HG02973 (cell line): ENCODE results near the gene BMP2K.
A peak's percentile ranks its signal among the peaks of the same experiment; 100 is the strongest.

Source experiments
- ATAC-seq: cut with Tn5 transposase; IDR thresholded peaks from one replicate; pipeline ENCODE4 v1.9.1; 2021; ENCODE audit warnings: moderate library complexity; ENCODE audit not compliant: unreplicated experiment

Gene BMP2K

DNA sequence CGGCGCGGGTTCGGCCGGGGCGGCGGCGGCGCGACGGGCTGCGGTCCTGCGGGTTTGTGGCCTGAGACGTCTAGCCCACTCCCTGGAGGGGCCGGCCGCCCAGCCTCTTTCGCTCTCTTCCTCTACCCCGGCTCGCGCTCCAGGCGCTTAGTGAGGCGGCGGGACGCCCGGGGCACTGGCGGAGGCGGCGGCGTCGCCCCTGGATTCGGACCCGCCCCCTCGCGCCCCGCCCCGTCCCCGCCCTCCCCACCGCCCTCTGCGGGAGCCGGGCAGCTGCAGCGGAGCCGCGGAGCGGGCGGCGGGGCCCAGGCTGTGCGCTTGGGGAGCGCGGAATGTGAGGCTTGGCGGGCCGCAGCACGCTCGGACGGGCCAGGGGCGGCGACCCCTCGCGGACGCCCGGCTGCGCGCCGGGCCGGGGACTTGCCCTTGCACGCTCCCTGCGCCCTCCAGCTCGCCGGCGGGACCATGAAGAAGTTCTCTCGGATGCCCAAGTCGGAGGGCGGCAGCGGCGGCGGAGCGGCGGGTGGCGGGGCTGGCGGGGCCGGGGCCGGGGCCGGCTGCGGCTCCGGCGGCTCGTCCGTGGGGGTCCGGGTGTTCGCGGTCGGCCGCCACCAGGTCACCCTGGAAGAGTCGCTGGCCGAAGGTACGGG is at the start of gene BMP2K:
TSS of gene BMP2K (plus strand) at position 272 of the 650 bp plus-strand sequence. CDS start at position 466, 194 bp downstream.
- ATAC-seq = peak; percentile 57

DNA sequence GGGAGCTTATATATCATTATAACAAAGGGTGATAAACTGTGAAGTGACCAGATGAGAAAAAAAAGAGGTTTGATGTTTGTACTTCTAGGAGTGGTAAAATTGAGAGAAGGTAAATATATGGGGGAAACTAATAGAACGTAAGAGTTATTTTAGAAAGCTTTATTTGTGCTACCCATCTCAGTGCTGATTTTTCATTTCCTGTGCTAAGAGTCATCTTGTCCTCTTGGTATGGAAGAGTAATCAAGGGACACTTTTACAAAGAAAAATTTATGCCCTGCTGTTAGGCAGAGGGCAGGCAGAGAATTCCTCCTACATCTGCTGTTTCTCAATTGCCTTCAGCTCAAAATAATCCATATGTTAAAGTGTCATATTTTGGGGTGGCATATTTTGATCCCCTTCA is 49.6 kb upstream of the BMP2K start:
- ATAC-seq = no peak

DNA sequence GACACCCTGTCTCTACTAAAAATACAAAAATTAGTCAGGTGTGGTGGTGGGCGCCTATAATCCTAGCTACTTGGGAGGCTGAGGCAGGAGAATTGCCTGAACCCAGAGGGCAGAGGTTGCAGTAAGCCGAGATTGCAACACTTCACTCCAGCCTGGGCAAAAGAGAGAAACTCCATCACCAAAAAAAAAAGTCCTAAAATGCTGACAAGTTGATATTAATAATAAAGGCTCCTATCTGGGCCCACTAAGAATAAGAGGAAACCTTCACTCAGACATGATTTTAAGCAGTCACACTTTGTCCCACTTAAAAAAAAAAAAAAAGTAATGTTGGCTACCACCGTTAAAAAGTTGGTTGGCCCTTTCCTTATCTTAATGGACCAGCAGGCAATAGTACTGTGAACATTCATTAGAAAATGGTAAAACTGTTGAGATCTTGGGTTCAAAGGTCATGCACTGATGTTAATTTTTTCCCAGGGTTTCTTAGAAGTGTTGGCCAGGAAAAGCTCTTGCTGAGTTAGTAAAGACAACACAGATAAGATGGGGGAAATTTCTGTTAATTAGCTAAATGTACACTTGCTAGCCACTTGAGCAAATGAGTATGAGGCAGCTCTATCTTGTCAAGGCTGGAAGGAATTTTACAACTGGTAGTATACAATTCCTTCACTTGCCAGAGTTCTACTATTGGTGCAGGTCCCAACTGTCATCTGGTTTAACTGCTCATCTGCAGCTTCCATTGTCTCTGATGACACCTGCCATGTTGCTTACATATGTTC is 43.6 kb upstream of the BMP2K start:
- no peak for ATAC-seq

DNA sequence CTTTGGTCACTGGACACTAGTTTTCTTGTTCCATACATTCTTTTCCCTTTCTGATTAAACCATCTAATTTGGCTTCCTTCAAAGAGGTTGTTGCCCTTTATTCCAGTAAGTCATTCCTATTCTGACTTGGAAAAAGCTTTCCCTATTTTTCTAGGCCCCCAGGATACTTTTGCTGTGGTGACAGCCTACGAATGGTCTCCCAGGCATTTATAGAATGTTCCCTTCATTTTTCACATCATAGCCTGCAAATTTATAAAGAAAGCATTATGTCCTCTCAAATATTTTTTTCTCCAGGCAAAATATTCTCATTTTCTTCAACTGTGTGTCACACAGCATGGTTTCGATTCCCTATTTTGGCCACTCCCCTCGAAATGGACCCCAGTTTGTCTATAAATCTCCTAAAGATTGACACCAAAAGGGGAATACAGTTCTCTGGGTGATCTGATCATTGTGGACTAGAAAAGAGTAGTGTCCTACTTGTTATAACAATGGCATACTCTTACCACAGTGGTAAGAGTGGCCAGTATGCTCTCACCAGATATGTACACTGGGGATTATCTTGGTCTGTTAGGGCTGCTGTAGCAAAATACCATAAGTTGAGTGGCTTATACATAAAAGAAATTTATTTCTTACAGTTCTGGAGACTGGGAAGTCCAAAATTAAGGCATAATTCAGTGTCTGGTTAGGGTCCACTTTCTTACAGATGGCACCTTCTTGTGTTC is 41.5 kb upstream of the BMP2K start:
- no peak for ATAC-seq

DNA sequence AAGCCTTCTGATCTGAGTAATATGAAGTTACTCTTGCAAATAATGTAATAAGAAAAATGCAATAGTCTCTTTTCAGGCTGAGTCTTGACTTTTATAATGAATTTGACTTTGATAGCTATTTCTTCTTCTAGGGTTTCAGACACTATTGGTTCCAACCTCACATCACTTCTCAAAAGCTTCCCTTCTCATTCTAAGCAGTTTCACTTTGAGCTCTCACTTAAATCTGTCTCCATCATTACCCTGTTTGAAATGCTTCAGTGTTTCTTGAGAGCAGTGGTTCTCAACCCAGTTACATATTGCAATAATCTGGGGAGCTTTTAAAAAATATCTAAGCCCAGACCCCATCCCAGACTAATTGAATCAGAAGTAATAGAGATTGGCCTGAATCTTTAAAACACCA is 40.5 kb upstream of the BMP2K start:
- ATAC-seq = peak; percentile 60

DNA sequence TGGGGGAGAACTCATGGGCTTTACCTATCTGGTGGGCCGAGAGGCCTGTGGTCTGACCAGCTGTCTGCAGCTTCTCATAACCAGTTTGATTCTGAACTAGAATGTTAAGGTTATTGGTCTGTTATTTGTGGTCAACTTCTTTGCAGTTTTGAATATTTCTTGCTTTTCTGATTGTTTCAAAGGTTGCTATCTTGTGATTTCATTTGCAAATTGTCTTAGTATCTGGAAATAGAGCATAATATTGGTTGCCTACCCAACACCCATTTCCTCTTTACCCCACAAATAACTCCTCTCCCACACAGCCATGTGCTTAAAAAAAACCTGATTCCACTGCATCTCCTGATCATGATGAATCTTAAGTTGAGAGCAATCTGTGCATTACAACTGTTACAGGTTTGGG is 39.1 kb upstream of the BMP2K start:
- ATAC-seq = peak; percentile 56

DNA sequence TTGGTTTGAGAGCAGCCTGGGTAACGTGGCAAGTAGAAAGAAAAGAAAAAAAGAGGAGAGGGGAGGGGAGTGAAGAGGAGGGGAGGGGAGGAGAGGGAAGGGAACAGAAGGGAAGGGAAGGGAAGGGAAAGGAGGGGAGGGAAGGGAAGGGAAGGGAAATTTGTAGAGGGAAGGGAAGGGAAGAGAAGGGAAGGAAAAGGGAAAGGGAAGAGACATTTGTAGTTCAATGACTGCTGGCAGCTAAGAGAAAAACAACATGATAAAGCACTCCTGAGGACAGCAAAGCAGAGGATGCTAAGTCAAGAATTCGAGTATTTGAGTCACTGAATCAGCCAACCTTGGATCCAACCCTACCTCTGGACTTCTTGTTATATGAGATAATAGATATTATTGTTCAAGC is 38.2 kb upstream of the BMP2K start:
- ATAC-seq = no peak

DNA sequence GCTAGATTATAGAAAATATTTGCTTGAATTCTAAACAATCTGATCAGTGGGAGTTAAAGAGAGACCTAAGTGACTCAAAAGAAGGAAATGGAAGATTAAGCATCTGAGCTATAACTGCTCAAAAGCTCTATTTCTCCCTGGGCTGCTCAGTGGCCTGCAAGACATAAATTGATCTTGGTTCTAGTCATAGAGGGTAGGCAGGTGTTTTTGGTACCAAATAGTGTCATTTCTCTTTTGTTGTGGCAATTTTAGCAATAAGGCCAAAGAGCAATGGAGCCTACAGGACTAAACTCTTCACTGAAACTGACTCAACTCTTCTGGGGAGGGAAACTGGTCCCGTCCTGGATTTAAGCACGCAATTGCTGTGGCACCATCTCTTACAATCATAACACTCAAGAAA is 33.9 kb upstream of the BMP2K start:
- peak; percentile 73 for ATAC-seq

DNA sequence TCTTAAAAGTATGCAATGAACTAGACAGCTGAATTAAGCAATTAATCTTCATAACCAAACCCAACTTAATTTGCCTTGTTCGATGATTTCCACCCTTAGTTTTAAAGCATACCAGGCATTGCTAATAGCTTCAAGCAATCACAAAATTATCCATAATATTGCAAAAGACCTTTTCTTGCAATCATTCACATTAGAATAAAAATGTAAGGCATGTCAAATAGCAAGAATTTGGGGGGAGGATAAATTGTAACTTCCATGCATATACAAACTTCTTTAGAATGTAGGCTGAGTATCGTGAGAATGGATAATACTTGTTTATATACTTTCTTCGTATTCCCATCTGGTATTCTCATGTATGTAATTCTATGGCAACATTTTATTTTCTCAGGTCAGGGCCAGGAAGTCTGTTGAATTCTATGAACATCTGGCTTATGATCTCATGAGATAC is 28.7 kb upstream of the BMP2K start:
- no peak for ATAC-seq

DNA sequence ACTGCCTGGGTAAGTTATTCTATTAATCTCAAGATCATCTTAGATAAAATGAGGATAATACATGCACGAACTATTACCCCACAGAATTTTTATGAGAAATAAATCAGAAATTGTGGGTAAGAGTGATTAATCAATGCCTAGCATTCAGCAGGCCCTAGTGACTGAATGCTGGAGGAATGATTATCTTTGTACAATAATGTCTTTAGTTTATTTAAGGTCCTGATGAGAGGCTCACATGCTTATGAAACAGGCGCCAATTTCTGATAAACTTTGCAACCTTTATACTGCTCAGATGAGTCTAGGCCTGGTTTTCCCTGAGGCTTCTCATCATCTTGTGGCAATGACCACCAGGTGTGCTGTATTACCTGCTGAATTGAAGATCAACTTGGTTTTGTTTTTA is 27.8 kb upstream of the BMP2K start:
- no peak for ATAC-seq

DNA sequence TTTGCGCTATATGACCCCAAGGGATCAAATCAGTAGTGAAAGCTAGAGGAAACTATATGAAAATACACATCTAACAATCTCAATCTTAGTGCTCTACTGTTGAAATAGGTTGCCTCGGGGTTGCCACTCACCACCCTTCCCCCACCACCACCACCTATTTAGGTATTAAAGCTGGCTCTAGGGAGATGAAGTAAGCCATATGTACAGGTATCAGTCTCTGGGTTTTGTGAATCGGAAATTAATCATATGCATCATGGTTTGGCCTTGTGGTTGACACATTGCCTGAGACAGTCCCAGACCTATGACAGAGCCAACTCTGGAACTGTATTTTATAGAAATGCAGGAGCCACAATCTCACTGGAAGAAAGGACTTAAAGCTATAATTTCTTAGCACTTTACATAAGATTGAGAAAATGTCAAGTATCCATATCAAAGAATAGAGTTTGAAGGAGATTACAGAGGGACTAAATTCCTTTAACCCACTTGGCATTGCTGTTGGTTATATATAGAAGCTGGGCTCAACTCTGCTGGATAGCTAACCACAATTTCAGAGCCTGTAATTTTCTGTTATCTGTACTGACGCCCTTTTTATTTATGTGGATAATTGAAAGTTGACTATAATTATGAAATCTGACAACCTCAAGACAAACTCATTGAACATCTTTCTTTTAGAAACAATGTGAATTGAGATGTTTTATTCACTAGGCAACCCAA is 26.7 kb upstream of the BMP2K start:
- ATAC-seq = peak; percentile 35

DNA sequence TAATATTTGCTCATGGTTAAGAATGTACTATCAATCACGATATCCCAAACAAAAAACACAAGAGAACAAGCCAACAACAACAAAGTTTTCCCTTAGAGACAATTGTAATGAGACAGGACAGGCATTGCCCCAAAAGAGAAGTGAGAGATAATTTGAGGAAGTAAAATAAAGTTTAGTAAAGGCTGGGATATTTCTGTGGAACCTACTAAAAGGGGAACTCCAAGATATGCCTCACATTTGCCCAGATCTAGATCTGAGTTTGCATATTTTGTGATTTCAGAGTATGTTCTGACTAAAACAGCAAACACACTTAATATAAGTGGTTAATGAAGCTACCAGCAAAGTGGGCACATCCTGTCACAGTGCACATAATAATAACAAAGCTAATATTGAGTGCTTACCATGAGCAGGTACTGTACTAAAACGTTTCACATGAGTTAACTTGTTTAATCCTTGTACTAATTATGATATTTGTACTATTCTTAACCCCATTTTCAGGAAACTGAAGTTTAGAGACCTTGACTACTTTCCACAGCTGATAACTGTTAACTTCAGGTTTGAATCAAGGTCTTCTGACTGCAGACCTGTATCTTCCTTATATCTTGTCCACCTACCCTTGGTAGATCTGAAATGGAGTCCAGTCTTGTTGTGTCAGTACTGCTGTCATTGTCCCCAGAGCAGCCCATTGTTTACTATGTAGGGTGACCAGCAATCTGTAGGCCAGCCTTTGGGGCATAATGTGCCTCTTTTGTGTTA is 26.0 kb upstream of the BMP2K start:
- peak; percentile 89 for ATAC-seq

DNA sequence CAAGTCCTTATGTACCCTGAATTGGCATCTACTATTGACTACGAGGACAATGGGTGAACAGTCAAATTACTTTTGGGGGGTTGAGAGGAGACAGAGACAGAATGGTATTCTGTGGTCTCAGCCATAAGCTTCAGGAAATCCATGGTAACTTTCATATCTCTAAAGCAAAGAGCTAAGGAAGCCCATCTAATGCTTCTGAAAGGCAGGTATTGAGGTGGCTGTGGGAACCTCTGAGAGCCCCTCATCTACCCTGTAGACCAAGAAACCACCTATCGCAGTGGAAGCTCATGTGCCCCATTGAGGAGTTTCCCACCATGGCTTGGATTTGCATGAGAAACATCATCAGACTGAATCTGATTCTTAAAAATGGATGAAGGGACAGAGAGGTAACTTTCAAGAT is 23.1 kb upstream of the BMP2K start:
- no peak for ATAC-seq

DNA sequence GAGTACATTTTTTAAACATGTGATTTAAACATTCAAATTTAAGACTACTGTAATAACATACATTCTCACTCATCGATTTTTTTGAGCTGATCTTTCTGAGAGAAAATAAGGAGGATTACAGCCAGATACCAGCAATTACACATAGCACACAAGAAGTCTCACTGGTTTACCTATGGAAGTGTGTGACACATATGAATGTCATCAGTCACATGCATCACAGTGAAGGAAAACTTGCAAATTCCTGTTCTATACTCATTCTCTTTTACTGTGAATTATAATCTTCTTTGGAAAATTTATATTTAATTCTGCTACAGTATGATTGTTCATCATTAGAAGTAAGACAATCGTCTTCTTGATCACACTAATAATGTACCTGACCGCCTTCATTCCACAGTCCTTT is 21.3 kb upstream of the BMP2K start:
- no peak for ATAC-seq

DNA sequence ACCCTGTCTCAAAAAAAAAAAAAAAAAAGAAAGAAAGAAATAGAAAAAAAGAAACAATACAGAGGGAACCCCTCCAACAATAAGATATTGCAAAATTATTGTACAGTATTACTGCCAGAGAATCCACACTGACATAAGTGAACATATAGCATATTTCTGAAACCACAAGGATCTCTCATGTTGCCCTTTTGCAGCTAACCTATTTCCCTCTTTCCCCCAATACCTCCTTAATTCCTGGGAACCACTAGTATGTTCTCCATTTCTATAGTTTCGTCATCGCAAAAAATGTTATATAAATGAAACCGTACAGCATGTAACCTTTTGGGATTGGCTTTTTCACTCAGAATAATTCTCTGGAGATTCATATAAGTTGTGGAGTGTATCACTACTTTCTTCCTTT is 20.0 kb upstream of the BMP2K start:
- no peak for ATAC-seq

DNA sequence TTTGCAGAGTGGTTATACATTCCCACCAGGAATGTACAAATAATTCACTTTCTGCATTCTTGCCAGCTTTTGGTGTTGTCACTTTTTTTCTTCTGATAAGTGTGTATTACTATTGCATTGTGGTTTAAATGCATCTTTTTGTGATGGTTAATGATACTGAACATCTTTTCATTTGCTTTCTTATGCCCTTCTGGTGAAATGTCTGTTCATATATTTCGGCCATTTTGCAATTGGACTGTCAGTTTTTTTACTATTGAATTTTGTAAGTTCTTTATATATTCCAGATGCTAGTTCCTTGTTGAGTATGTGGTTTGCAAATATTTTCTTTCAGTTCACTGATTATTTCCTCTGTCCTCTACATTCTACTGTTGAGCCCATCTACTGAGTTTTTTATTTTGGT is 19.4 kb upstream of the BMP2K start:
- no peak for ATAC-seq

DNA sequence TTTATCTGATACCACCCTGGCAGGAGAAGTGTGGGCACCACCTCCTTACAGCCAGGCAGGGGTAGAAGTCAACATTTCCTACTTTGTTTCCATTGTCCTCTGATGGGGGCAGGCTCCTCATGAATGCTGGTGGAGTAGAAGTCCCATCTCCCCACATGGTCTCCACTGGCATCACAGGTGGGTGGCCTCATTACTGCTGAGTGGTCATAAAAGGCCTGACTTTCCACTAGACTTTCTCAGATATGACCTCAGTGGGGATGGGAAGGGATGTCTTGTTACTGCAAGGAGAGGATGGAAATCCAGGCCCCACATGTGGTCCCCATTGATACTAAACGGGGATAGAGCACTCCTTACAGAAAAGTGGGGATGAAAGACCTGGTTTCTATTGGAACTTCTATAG is 18.6 kb upstream of the BMP2K start:
- ATAC-seq = no peak

DNA sequence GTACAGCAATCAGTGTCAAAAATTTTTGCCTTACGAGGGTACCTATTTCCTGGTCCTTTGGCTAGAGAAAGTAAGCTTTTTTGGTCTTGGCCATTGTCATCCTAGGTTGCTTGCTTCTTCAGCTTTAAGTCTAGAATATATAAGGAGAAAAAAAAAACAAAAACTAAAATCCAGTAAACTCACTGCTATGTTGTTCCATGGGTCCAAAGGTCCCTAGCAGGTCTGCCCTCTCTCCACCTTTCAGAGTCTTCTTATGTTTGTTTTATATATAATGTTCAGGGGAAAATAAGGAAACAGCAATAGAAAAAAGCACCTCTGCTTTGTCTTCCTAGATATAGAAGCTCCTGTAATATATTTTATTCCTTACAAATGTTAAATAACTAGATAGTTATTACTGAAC is 18.1 kb upstream of the BMP2K start:
- ATAC-seq = no peak

DNA sequence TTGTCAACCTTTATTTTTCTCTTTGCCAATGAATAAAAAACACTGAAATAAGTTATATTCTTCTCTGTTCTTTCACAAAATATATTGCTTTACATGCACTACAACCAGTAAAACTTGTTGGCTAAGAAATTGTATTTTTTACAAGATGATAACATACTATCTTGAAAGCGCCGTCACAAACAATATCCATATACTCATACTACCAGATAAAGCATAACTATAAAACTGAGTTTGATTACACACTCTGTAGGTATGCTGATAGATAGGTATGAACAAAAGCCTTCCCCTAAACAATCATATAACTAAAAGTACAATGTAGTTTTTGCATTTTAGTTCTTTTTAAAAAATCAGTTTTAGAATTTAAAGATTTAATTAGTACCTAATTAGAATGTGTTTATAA is 13.6 kb upstream of the BMP2K start:
- no peak for ATAC-seq

DNA sequence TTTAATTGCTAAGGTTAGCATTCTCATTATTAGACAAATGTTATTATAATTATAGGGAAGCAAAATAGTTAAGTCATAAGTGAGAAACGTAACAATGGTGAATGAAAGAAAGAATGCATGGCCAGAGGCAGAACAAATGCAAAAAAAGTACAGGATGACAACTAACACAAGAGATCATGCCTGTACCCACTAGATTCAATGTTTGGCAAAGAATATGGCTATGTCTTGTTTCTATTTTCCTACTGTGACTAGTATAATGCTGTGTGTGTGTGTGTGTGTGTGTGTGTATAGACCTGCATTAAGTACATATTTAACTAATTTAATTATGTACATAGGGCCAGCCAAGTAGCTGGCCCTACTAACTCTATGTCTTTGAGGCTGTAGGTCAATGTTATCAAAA is 12.9 kb upstream of the BMP2K start:
- ATAC-seq = no peak
